ENCODE measurements around the gene SCG5.

SCG5 gene

DNA sequence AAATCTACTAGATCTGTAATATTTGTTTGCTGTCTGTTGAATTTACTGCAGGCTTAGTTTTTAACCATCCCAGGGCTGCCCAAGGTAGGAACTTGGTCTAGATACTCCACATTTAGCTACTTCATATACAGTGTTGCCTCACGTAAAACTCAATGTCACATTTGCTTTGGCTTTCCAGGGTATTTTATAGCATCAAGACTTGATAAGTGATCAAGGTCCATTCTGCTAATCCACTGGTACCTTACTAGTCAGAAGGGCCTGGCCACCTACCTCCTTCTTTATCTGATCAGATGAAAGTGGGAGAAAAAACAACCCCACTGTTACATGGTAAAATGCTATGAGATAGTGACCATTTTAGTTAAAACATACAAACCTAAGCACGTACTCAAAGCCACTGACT, 50.8 kb downstream of the SCG5 start:
- DNase-seq, result no peak

DNA sequence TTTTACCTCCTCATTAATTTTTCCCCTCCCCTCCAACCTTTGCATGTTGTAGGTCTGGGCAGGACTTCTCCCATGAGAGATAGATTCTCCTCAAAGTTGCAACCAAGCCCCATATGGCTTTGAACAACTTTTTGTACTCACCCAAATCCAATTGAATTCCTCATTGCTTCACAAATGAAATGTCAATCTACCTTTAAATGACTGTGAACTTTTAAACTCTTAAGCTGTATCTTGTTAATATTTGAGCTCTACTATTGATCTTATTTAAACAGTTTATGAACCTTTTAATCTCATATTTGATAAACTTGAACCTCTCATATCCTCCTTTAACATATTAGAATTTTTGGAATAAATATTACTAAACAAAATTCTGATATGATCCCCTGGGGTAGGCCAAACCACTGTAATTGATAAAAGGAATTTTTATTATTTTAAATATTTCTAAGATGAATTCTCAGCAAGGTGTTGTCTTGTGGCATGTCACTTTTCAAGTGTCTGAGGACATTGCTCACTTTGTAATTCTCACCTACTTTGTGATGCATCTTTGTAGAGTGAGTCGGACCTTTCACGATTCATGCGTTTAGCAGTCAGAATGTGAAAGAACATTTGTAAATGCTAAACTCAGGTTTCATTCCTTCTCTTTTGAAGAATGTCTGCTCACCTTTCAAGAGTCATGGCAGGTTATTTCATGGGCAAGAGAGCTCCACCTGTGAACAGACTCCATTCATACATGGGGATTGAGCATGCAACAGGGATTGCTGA, 52.9 kb downstream of the SCG5 start:
- no peak for DNase-seq

DNA sequence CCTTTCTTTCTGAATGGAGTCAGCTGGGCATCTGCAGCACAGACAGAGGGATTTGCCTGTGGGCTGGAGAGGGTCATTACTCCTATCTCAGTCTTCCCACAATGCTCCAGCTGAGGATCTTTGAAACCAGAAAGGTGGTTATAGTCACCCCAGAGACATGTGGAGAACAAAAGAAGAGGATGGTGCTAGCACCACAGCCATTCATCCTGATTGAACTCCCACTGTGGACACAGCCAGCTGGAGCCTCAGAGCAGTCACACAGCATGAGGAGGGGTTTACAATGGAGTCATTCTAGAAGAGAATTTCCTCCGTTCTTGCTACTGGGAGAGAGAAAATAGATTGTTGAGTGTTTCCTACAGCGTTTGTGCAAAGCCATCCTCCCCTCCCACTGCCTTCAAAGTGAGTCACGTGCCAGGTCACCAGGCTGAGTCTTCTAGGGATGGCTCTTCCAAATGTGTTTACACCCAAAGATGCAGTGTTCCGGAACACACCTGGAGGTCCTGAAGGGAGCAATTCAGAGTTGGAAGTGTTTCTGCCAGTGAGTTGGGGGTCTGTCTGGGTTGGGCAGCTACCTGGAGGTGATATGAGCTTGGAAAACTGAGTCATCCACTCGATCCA, 57.4 kb downstream of the SCG5 start:
- DNase-seq, result no peak

DNA sequence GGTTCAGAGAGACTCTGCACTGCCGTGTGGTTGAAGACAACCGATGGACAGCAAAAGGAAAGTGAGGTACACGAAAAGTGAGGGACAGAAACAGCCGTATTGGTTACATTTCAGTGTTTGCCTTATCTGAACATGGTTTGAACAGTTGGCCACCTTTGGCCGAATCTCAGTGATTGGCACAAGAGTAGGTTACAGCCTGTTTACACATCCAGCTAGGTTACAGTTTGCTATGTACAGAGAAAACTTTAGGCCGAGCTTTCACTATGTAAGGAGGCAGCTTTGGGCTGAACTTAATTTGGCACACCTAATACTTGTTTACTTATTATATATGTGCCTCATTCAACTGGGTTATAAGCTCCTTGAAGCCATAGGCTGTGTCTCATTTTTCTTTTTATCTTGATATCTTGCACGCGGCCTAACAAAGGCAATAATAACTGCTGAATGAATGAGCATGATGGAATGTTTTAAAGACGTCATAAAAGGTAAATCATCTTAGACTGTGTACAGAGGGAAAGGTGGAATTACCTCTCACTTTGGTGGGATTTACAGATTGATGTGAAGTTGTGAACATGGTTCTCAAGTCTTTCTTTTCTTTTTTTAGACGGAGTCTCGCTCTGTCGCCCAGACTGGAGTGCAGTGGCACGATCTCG, 59.1 kb downstream of the SCG5 start:
- DNase-seq, result no peak

DNA sequence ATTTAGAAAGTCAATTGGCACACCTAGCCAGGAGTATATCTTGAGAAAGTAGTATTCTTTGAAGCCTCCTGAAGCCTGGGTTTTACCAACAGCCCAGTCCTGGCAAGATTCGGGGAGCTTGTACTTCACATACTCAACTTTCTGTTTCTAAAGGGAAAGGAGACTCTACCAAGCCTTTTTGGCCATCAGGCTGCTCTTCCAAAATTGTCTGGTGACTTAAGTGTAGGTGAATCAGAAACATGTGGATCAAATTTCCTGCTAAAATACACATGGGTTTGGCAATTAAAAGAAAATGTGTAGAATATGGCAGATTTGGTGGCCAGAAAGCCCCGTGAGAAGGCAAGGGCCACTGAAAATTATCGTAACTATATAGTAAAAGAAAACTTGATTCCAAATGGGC, 60.4 kb downstream of the SCG5 start:
- no peak for DNase-seq

DNA sequence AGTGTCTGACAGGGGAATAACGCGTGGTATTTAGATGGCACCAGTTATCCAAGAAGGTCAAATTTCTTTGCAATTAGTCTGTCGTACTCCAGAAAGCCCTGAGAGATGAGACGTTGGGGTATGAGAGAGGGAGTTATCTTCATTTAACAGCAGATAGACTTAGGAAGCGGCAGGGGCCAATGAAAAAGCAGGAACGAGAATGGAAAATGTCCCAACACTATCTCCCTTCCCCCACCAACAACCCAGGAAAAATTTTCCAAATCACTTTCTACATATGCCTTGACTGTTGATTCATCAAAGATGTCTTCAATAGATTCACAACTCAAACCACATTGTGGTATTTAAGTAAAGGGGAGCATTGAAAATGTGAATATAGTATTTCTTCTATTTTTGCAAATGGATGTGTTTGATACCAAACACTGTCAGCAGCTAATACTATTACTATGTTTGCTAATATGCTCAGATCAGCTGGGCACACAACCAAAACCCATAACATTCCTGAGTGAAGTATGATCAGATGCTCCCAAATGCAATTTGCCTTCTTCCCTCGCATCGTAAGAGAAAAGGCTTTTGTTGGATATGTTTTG, 63.0 kb downstream of the SCG5 start:
- no peak for DNase-seq

DNA sequence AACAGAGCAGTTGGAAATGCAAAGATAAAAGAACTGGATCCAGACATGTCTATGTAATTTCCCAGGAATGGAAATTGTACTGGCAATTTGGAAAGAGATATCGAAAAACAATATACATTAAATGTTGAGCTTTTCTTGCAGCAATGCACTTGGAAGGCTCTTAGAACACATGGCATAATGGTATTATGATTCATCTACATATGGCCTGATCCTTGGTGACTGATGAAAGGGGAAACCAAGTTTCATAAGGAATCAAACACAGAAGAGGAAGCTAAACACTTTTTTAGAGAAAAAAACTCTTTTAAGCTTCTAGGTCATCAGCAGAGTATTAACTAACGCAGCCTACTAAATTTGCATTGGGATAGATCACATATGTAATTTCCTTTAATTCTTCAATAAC, 63.9 kb downstream of the SCG5 start:
- DNase-seq, result no peak

DNA sequence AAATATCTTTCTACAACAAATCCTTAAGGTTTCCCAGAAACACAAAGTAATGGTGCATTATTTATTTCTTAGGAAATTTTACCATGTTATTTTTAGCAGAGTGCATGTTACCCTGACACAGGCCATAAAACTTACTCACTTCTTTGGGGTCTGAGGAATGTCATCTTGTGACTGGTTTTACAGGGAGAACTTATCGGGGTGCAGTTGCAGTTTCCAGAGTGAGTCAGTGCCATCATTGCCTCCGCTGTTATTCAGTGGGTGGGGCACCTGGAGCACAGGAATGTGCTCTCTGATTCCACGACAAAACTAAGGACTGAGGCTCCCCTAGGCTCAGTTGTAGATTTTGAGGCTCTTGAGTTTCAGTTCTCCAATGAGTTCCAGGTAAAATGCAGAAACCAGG, 65.2 kb downstream of the SCG5 start:
- no peak for DNase-seq

DNA sequence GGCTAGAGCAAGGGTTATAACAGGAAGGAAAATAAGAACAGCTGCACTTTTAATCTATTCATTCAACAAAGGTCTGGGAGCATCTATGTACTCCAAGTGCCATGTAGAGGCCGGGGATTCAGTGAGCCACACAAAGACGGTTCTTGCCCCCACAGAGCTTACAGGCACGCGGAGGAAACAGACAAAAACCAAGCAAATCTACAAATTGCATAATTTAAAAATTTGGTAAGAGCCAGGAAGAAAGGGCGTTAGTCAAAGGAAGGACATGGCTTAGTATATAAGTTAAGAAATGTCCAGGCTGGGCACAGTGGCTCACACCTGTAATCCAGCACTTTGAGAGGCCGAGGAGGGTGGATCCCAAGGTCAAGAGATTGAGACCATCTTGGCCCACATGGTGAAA, 65.9 kb downstream of the SCG5 start:
- DNase-seq, result no peak

DNA sequence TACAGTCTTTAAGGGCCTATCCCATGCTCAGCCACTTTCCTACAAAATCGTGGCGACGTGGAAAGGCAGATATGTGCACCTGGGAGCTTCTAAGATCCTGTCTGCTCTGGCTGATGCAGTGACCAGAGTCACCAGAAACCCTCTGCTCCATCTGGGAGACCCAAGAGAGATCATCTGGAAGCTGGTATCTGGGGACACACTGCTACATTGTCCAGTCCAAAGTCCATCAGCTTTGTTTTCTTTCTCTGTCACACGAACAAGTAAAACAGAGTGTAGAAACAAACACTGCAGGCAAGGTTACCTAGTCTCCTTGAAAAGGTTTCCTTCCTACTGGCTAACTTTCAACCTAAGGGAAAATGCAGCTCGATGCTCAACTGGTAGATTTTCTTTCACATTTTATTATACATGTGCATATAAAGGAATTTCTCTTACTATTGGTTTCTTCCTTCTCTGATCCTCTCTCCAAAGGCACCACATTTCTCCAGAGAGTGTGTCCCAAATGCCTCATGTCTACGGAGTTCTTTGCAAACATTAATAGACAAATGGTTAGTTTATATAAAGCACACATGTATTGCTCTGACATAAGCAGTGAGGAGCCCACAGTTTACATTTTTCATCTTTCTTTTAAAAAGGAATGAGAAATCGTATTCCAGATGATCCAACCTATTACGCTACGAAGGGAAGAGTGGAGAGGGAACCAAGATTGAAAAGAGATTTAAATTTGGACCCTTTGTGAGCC, 68.0 kb downstream of the SCG5 start:
- no peak for DNase-seq

DNA sequence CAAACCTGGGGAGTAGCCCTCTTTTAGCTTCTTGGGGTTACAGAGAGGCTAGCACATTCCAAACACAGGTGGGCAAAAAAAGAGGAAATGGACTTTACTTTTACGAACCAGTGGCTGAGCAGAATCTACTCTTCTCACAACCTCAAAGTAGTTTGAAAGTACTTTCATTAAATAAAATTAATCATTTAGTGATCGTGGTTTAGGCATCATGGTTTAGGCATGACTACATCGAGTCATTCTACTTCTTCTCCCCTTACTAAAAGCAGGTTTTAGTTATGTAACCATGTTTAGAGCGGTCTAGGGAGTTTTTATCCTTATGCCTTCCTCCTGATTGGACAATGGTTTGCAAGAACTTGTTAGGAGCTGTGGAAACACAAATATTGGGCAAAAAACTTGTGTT, 73.8 kb downstream of the SCG5 start:
- DNase-seq, result no peak

DNA sequence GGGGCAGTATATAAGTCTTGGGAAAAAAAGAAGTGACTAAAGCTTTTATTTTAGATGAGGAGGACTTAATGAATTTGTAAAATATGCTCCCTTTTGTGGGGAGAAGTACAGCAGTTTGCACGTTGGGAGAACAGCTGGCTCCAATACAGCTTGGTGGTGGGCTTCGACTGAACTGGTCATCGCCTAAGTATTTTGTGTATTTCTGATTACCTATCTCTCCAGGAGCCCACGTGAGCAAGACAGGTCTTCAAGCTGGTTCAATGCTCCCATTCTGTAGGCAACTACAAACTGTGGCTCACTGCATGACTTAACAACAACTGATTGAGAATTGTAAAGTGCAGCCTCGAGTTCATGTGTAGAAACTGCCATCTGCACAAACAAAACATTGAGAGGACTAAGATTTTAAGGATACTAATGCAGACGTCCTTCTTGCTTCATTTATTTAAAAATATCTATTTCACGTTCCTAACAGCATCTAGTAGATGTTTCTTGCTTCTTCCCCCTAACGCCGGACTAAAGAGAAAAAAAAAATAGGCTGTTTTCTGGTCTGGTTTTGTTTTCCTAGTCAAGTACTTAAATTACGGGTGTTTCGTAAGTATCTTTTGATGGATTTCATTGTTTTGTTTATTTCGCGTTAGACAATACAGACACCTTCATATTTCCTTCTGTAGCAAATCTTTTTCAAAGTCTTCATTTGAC, 74.9 kb downstream of the SCG5 start:
- no peak for DNase-seq

DNA sequence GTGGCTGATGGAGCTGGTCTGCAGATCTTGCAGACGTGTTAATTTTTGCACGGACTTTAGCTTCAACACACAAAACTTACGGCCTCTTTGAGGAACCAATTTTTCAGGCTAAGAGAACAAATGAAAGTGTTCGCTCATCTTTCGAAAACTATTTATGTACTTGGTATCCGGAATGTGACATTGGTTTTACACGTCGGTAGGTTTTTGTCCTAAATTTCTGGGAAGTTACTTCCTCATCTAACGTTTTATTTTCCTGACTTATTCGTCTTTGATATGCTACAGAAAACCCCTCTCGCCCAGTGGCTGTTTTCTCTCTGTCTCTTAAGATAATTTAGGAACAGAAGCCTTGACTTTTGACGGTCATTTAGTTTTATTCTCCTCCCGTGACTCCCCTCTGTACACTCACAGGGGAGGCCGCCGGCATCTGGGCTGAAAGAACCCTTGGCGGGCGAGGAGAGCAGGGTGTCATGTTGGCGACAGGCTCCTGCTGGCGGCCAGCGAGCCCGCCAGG, 75.5 kb downstream of the SCG5 start:
- no peak for DNase-seq

DNA sequence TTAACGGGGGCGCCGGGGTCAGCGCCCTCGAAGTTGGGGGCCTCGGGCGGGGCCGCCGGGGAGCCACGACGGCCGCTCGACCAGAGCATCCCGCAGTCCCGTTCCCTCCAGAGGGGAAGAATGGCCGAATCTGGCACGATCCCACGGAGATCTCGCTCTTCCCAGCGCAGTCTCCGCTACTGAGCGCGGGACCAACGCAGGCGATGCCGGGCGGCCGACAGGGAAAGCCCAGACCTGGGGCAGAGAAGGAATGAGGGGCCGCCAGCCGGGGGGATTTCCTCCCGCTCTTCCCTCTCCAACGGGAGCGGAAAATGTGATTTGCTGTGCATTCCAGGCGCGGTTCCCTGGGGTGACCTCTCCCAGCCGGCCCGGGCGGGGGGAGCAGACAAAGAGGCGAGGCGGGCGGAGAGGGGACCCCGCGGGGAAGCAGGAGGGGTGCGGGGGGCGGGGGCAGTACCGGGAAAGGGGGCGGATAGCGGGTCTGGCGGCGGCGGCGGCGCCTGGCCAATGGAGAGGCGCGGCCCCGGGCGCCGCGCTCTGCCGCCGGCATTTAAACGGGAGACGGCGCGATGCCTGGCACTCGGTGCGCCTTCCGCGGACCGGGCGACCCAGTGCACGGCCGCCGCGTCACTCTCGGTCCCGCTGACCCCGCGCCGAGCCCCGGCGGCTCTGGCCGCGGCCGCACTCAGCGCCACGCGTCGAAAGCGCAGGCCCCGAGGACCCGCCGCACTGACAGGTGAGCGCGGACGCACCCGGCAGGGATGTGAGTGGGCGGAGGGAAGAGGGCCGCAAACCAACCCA, 76.1 kb downstream of the SCG5 start, which contains the start of gene GREM1:
TSS of gene GREM1 (plus strand) at position 579 of the 801 bp plus-strand sequence. CDS start 12,687 bp downstream, outside the sequence.
- DNase-seq, result no peak

DNA sequence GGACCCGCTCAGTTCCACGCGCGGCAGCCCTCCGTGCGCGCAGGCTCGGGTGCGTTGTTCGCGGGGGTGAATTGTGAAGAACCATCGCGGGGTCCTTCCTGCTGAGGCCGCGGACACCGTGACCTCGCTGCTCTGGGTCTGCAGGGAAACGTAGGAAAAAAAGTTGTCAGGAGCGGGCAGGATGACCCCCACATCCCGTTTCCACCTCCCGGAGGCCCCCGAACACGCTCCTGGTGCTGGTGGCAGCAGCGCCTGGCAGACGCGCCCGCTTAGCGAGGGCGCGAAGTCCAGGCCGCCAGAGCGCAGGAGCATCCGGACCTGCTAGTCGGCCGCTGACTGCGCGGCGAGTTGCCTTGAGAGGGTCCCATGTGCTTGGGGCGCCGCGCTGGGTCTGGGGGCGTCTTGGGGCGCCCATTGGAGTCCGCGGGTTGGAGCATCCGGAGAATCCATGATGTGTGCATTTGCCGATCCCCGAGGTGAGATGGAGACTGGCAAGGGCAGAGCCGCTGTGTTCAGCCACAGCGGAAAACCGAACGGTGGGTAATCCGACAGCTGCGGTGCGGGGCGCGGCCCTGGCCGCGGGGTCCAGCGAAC, 76.8 kb downstream of the SCG5 start:
- no peak for DNase-seq

DNA sequence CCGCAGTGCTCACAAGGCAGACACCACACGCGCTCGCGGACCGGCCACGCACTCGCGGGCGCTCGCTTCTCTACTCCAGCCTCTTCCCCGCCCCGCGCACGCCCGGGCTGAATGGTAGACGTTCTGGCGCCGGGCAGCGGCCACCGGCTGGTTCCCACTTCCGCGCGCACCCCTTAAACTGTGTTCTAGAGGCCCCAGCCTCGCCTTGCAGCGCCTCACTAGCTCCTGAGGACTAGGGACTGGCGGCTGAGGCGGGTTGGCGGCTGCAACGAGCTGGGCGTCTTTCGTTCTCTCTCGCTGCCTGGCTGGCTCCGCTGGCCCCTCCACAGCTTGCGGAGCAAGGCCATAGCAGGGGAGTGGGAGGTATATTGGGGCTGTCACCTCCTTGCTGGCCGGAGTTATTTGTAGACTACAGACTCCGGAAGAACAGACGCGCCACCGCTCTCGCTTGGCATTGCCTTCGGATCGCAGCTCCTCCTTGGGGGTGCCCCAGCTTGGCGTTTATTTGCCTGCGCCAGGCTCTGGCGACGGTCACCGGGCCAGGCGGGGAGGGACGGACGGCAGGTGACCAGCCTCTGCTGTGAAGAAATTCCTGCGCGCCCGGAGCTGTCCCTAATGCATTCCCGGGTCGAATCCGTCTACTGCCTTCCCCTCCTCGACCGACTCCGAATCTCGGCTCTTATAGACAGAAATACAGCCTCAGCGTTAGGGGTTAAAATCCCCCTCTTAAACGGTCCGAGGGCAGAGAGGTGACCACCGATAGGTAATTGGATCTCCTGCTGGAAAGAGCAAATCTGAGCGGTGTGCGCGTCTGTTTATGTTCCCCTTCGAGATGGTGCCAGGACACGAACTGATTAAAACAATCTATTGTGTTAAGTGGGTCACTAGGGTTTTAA, 77.6 kb downstream of the SCG5 start:
- DNase-seq, result no peak

DNA sequence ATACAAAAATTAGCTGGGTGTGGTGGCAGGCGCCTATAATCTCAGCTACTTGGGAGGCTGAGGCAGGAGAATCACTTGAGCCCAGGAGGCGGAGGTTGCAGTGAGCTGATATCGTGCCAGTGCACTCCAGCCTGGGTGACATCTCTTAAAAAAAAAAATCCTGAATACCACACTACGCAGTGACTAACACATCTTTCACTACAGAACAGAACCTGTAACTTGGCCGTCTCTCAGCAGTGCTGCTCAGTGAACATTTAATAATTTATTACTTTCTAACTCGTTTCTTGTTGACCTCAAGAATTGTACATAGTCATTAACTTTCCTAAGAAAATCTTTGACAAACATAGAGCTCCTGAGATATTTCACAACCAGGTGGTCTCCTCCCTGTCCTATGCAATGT, 80.1 kb downstream of the SCG5 start:
- DNase-seq, result no peak

DNA sequence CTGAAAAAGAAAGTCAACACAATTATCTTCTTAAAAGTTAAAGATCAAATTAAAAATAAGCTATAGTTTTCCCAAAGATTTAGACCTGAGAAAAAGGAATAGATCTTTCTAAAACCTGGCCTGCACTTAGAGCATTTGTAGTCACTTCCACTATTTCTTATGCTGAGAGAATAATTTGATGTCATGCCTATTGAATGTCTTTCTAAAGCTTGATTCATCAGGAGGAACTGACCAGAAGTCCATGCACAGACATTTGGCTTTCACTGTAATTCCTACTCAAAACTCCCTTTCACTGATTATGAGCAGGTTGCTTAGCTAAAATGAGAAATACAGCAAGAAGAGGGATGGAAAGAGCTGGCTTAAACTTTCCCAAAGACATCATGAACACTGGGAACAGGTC, 80.6 kb downstream of the SCG5 start:
- no peak for DNase-seq

DNA sequence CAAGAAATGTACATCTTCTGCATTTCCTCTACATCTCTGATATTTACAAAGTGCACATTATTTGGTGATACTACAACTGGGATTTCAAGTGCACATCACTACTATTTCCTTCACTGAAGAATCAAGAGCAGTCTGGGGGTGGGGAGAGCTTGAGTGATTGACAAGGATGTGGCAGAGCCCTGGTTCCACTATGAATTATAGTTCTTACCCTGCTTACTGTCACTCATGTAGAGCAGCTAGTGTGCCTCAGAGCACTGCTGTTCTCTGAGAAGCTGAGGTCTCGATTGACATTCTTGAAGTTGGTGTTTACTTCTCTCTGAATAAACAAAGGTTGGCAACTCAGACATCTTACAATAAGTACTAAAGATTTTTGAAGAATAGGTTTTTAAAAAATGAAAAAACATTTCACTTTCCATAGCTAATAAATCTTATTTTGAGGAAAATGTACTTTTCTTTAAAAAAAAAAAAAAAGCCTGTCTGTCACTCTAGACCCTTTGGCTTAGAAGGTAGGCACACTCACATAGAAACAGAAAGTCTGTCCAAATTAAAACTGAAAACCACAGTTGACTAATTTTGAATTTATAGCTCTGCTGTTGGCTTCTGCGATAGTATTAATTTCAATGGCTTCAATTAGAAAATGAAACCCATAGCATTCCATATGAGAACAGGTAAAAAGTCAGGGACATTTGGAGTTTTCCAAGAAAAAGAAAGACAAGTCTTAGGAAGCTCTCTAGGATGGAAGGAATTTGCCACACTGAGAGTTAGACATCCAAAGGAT, 81.8 kb downstream of the SCG5 start:
- DNase-seq, result no peak

Measured in NCI-H1048 (cell line).